ENCODE measurements around the gene CDC42BPB.

Gene CDC42BPB

DNA sequence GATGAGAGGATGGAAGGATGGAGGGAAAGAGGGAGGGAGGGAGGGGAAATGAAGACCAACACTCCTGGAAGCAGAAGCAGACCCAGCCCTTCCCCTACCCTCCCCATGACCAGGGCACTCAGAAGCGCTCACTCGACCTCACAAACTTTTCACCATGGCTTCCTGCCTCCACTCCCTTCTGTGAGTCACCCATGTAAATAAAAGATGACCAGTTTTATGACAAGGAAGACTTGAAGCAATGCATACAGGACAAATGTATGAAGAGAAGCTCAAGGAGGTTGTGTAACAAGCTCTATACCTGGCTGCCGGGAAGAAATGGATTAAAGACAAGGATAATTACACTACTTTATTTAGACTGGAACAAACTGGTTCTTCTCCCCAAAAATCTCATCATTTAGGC lies 63.8 kb downstream of the CDC42BPB start:
- no peak for DNase-seq (ENCODE audit: low read depth in 3 of 3)

DNA sequence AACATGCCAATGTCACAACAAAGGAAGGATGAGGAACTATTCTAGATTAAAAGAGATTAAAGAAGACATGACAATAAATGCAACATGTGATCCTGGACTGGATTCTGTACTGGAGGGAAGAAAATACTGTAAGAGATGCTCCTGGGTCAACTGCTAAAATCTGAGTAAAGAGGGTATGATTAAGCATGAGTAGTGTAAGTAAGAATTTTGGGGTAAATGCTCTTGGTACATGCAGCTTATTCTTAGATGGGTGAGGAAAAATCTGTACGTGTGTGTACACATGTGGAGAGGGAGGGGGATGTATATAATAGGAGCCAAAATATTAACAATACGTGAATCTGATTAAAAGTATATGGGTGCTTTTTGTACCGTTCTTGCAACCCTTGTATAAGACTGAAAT lies 66.0 kb downstream of the CDC42BPB start:
- DNase-seq (ENCODE audit: low read depth in 3 of 3), result no peak

DNA sequence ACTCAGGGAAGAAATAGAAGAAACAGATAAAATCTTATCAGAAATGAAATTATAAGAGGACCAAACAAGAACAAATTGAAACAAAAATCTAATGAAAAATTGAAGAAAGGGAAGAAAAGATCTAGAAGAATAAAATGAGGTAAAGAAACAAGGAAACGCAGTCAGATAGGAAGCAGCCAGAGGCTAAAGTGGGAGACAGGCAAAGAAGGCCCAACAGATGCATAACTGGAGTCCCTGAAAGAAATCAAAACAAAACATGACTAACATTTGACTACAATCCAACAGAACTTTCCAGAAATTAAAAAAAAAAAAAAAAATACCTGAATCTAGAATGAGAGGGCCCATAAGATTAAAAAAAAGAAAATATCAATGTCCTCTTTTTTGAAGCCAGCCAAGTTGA lies 69.3 kb downstream of the CDC42BPB start:
- no peak for DNase-seq (ENCODE audit: low read depth in 3 of 3)

DNA sequence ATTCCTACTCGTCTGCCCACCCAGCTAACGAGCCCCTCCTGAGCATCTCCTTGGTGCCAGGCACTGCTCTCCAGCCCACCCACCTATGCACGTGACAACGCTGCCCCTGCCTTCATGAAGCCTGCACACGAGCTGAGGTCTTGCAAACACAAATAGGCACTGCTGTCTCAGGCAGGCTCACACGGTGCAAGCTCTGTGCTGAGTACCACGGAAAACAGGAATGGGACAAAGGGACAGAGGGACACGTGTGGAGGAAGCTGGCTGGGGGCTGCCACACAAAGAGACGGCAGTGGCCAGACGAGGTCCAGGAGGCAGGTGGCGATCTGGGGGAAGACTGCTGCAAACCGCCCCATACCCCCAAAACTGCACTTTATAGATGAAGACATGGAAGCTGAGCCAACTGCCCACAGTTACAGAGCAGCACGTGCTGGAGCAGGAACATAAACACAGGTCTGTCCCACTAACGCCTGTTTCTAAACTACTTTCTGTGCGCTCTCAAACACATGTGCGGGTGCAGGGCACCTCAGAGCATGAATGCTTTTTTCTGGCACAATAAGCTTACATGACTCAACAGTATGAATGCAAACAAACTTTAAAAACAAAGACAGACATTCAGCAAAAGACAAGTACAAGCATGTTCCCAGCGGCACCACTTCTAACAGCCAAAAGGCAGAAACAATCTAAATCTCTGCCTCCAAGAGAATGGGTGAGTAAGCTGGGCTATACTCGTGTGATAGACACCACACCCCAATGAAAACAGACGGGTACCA lies 70.4 kb downstream of the CDC42BPB start:
- no peak for DNase-seq (ENCODE audit: low read depth in 3 of 3)

DNA sequence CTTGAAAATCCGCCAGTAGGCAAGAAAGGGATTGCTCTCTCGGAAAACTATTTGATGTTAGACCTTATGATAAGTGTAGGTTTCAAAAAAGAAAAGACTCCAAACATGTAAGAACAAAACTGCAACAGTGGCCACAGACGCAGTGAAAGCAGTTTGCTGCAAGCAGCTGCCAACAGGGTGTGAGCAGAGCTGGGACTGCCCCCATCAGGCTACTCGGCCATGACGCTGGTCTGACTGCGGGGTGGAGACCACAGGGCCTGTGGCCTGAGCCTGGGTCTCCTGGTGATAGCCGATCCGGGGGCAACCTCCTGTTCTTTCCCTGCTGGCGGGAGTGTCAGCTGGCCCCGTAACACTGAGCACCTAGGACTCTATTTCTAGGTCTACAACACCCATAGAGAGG lies 71.7 kb downstream of the CDC42BPB start:
- DNase-seq (ENCODE audit: low read depth in 3 of 3), result no peak

DNA sequence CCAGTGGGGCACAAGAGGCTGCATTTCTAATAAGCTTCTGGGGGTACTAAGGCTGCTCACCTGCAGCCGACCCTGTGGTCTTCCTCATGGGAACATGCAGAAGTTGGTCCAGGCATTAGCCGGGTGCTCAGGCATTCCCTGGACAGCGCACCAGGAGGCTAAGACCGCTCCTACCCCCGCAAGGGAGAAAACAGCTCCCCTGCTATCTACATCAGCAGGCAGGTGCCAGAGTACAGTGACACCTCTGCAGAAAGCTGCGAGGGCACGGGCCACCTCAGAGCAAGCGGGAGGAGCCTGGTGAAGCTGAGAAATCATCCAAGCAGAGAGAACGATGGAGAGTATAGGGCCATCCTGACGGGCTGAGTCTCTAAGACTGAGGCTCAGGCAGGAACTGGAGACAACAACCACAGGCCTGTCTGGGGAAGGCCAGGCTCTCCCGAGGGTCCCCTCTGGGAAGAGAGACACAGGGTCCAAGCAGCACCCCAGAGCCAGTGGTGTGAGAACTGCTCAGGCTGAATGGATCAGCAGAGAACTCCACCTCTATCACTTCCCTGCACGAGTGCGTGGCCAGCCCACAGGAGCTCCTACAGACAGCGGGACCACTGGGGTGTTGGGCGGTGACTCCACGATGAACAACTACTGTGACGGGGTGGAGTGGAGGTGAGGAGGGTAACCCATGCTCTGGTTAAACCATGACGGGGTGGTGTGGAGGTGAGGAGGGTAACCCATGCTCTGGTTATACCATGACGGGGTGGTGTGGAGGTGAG lies 72.8 kb downstream of the CDC42BPB start:
- DNase-seq (ENCODE audit: low read depth in 3 of 3), result no peak

DNA sequence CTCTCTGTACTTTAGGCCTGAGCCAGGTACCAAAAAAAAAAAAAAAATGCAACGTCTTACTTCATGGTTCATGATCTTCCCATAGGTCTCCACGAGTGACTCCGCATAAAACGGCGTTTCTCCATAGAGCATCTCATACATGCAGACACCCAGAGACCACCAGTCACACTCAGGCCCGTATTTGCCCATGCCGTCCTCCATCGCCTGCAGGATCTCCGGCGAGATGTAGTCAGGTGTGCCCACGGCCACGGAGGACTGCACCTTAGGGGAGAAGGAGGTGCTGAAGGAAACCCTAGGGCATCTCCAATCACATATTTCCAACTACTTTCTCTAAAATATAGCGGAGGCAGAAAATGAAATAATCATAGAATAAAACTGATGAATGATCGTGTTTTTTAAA lies 73.9 kb downstream of the CDC42BPB start:
- no peak for DNase-seq (ENCODE audit: low read depth in 3 of 3)

DNA sequence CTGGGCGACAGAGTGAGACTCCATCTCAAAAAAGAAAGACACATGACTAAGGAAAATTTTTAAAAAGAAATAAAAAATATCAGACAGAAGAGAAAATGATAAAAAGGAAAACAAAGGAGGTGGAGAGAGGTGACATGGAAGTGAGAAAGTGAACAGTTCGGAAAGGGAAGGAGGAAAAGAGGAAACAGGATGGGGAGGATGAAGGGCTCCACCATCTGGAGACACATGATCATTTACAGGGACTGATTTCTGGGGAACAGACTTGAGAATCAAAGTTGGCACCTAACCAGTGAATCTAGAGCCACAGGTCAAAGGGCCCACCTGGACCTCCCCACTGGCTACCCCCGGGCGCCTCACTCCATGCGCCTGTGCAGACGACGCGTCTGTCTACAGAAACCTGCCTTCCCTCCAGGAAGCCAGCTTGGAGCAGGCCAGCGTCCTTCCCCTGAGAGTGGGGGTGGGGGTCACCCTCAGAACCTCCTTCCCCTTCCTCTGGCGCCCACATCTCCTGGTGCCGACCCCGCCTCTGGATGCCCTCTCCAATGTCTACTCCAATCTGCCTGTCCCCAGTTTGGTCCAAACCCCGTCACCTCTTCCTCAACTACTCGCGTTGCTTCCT lies 74.4 kb downstream of the CDC42BPB start:
- DNase-seq (ENCODE audit: low read depth in 3 of 3), result no peak

DNA sequence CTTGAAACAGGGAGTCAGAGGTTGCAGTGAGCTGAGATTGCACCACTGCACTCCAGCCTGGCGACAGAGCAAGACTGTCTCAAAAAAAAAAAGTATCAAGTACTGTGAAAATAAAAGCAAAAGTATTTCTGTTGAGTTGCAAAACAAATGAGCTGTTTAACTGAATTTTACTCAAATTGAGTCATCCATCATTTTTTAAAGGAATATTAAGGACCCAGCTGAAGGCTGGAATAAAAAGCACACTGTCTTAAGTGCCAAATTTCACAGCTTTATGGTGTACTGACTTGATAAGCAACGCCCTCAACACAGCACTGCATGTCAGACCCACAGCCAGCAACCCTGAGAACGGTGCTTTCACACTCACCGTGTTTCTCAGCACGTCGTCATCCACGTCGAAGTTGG lies 76.9 kb downstream of the CDC42BPB start:
- no peak for DNase-seq (ENCODE audit: low read depth in 3 of 3)

DNA sequence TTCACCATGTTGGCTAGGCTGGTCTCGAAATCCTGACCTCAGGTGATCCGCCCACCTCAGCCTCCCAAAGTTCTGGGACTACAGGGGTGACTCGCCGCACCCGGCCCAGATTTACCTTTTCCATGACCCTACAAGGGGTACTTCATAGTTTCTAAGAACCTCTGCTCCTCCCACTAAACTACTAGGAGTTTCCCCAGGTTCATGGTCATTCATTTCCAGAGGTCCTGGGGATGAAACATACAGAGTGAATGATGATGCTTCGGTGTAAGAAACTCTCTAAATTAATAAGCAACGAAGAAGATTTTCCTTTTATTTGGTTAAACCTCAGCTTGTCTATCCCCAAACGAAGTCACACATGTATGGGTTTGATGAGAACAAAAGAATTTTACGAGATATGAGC lies 77.9 kb downstream of the CDC42BPB start:
- peak in 1 of 3 experiments; percentile 16 for DNase-seq (ENCODE audit: low read depth in 3 of 3)

DNA sequence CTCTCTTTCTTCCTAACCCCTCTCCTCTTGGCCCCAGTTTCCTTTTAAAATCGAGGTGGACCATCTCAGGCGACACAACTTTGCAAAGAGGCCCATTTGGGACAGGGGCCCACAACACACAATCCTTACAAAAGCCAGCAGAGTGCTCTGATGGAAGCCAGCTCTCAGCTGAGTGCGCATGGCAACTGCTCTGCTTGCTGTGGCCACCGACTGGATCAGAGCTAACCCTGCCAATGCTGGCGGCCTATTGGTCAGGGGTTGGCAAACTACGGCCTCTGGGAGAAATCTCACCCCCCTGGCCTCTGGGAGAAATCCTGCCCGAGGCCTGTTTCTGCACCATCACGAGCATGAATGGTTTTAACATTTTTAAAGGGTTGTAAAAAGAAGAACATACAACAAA lies 79.9 kb downstream of the CDC42BPB start:
- DNase-seq (ENCODE audit: low read depth in 3 of 3), result no peak

DNA sequence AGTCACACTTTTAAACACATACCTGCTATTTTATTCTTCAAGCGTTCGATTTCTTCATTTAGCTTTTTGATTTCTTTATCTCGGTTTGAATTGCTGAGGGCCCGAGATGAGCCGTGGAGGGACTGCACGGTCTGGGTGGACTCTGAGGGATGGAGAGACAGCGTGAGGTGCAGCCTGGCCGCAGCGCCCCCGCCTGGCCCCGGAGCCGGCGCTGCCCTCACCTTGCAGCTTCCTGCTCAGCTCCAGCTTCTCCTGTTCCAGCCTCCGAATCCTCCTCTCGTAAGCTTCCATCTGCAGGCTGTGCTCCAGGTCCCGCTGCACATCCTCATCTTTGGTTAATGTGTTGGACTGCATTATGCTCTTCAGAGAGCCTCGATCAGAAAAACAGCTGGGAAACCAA lies 81.7 kb downstream of the CDC42BPB start:
- DNase-seq (ENCODE audit: low read depth in 3 of 3), result no peak

DNA sequence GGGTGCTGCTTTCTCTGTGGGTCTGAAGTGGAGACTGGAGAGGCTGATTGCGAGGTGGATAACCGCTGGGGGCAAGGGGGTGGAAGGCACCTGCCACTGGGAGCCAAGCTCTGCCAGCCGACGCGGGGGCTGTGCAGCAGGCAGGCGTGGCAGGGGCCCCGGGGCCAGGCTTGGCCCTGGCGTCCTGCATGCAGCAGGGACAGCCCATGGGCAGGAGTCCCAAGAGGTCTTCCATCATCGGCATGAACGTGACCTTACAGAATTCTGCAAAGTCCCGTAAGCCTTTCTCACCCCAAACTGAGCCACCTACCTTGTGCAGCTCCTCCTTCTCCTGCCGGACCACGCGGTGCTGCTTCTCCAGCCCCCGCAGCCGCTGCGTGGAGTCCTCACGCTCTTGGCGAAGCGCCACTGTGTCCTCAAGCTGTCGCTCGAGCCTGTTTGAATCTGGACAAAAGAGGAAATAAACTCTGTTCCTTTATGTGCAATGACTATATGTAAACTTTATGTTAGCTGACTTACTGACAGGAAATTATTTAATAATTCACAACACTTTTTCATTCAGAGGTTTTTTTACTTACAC lies 83.6 kb downstream of the CDC42BPB start:
- no peak for DNase-seq (ENCODE audit: low read depth in 3 of 3)

DNA sequence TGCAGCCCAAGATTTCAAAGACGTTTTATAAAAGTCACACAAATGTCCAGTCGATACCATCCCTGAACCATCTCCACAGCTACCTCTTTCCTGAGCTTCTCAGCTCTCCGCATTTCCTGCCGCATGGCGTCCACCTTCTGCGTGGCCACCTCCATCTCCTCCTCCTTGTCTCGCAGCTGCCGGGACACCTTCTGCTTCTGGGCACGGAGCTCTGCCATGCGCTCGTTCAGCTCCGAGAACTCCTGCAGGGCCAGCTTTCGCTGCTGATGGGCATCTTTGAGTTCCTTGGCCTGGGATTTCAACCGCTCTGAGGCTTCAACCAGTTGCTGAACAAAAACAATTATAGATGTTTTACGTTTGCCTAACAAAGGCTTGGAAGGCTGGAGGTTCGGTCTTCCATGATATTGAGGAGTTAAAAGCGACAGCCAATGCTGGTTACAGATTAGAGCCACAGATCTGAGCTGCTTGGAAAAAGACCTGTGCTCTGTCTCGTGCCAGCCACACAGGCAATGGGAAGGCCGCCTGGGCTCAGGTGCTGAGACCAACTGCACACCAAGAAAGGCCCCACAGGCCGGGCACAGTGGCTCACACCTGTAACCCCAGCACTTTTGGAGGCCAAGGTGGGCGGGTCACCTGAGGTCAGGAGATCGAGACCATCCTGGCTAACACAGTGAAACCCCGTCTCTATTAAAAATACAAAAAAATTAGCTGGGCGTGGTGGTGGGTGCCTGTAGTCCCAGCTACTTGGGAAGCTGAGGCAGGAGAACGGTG lies 85.3 kb downstream of the CDC42BPB start:
- no peak for DNase-seq (ENCODE audit: low read depth in 3 of 3)

DNA sequence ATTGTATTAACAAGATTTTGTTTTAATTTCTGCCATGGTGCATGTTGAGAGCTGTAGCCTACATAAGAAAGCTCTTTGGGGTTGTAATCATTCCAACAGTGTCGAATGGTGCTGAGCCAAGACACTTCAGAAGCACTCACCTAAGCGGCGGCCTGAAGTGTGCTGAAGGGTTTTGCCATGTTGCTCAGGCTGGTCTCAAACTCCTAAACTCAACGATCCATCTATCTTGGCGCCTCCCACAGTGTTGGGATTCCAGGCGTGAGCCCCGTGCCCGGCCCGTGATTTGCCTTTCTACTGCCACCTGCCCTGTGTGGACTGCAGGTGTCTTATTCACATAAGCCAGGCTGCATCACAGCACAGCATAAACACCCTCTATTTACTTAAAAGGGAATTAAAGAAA lies 86.0 kb downstream of the CDC42BPB start:
- DNase-seq (ENCODE audit: low read depth in 3 of 3), result no peak

DNA sequence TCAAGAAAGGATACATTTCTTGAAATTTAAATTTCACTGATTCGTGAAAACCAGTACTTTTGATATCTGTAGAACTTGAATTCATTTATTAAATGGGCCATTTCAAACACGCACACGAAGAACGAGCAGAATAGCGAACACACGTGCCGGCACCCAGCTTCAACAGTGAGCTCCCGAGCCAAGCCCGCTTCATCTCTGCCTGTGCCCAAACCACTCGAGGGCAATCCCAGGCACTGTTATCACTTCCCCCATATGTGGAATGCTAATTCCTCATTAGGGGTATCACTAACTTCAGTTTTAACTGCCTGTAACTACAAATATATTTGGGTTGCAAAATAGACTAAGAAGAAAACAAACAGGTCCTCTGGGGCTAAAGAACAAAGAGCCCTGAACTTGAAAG lies 86.9 kb downstream of the CDC42BPB start:
- no peak for DNase-seq (ENCODE audit: low read depth in 3 of 3)

DNA sequence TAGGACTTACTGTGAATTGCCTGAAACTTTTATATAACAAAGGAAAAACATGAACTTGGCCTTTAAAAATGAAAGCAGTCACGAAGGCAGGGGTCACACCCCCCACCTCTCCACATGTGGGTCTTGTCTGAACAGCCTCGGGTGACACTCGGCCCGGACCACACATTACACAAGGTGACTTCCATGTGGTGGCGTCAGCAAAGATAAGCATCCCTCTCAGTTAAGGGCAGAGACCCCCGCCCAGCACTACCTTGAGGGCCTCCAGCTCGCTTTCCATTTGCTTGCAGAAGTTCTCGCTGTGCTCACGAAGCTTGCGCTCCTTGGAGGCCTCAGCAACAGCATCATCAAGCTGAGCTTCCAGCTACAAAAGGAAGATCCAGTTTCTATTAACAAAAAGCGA lies 87.4 kb downstream of the CDC42BPB start:
- no peak for DNase-seq (ENCODE audit: low read depth in 3 of 3)

DNA sequence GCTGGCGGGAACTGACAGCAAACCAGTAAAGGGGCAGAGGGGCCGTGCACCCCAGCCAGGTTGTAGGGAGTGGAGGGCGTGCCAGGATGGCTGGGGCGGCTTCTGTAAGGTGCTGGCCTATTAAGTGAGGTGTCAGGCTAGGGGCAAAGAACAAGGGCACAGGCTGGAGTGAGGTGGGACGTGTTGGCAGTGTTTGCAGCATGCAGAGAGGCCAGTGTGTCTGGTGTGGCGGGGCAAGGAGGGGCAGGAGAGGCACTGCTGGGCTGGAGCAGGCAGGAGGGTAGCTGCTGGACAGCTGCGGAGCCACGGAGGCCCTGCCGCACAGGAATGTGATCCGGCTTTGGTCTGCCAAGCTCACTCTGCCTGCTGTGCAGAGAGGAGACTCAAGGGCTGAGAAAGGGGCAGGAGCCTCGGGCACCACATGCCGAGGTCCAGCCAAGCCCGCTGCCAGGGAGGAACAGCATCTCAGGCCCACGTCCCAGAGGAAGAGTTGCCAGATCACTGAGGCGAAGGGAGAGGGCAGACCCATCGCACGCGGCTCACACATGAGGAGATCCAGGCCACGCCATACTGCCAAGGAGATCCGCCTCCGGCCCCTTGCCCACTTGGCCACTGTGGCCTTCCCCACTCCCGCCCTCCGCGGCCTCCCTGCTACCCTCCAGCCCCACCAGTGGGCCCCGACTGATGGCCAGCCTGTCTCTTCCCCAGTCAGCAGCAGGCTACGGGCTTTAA lies 88.1 kb downstream of the CDC42BPB start:
- no peak for DNase-seq (ENCODE audit: low read depth in 3 of 3)

DNA sequence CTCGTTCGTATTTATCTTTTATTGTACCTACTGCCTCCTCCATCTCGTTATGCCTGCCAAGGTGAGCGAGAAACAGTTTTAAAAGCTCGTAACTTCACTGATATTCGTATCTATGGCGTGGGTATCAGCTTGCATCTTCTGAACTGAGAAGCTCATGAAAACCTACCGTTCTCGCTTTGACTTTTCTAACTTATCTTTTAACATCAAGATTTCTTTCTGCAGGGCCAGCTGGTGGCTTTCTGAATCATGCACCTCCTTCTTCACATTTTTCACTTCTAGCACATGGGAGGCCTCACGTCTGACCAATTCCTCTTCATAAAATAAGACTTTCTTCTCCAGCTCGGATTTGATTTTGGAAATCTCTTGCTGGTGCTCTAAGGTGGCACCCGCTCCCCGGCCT lies 89.0 kb downstream of the CDC42BPB start:
- DNase-seq (ENCODE audit: low read depth in 3 of 3), result no peak

DNA sequence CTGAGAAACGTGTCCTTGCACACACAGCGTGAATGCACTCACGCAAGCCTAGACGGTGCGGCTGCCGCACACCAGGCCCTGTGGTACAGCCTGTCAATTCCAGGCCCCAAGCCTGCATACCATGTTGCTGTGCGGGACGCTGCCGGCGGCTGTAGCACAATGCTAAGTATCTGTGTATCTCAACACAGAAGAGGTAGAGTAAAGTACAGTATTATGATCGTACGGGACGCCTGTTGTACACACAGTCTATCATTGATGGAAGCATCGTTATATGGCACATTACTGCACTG lies 89.9 kb downstream of the CDC42BPB start:
- no peak for DNase-seq (ENCODE audit: low read depth in 3 of 3)
